ENCODE measurements around the gene WHAMM.
A peak's percentile ranks its signal among the peaks of the same experiment; 100 is the strongest.
"Not testable (repeated sequence)": the region's sequence is repeated elsewhere in the genome, so short reads cannot be mapped to it uniquely, and the experiment has no call there.

WHAMM gene

GRCh38 chr15:82802497-82802896 lies 6.9 kb upstream of the WHAMM start:
- DNase-seq (ENCODE audit: low read depth, low spot score) = no peak

GRCh38 chr15:82803793-82804574 lies 5.4 kb upstream of the WHAMM start:
- no peak for DNase-seq (ENCODE audit: low read depth, low spot score)

- no peak for DNase-seq (ENCODE audit: low read depth, low spot score)
Observed at GRCh38 chr15:82804575-82804949, 4.9 kb upstream of the WHAMM start.

GRCh38 chr15:82805994-82806406 lies 3.4 kb upstream of the WHAMM start, which contains the start of gene FSD2:
Gene FSD2 (minus strand): TSS chr15:82806069. CDS start chr15:82787390, 18,679 bp downstream.
- DNase-seq (ENCODE audit: low read depth, low spot score) = no peak

- DNase-seq (ENCODE audit: low read depth, low spot score) = no peak
Observed at GRCh38 chr15:82807920-82808633, 1.4 kb upstream of the WHAMM start.

- DNase-seq (ENCODE audit: low read depth, low spot score) = no peak
Observed at GRCh38 chr15:82808634-82809041, 790 bp upstream of the WHAMM start.

- no peak for DNase-seq (ENCODE audit: low read depth, low spot score)
Observed at GRCh38 chr15:82810061-82810889, 847 bp downstream of the WHAMM start.

GRCh38 chr15:82810890-82811426 lies 1.5 kb downstream of the WHAMM start:
- peak; percentile 24 for DNase-seq (ENCODE audit: low read depth, low spot score)

- no peak for DNase-seq (ENCODE audit: low read depth, low spot score)
Observed at GRCh38 chr15:82812994-82813393, 3.6 kb downstream of the WHAMM start.

- no peak for DNase-seq (ENCODE audit: low read depth, low spot score)
Observed at GRCh38 chr15:82820128-82820527, 10.7 kb downstream of the WHAMM start.

- DNase-seq (ENCODE audit: low read depth, low spot score) = not testable (repeated sequence)
Observed at GRCh38 chr15:82821396-82821795, 12.0 kb downstream of the WHAMM start.

- DNase-seq (ENCODE audit: low read depth, low spot score) = not testable (repeated sequence)
Observed at GRCh38 chr15:82821851-82822250, 12.4 kb downstream of the WHAMM start.

- no peak for DNase-seq (ENCODE audit: low read depth, low spot score)
Observed at GRCh38 chr15:82823049-82823448, 13.6 kb downstream of the WHAMM start.

GRCh38 chr15:82828075-82828474 lies 18.6 kb downstream of the WHAMM start:
- no peak for DNase-seq (ENCODE audit: low read depth, low spot score)

GRCh38 chr15:82829234-82829633 lies 19.8 kb downstream of the WHAMM start:
- no peak for DNase-seq (ENCODE audit: low read depth, low spot score)

- no peak for DNase-seq (ENCODE audit: low read depth, low spot score)
Observed at GRCh38 chr15:82830427-82831173, 21.2 kb downstream of the WHAMM start.

GRCh38 chr15:82831894-82832600 lies 22.6 kb downstream of the WHAMM start:
- no peak for DNase-seq (ENCODE audit: low read depth, low spot score)

GRCh38 chr15:82832601-82833361 lies 23.4 kb downstream of the WHAMM start:
- DNase-seq (ENCODE audit: low read depth, low spot score) = no peak

GRCh38 chr15:82833362-82833682 lies 23.9 kb downstream of the WHAMM start:
- no peak for DNase-seq (ENCODE audit: low read depth, low spot score)

- no peak for DNase-seq (ENCODE audit: low read depth, low spot score)
Observed at GRCh38 chr15:82835391-82835917, 26.0 kb downstream of the WHAMM start.

Measured in activated CD4-positive, CD25-positive, alpha-beta regulatory T cell treated with anti-CD3 and anti-CD28 coated beads, Interleukin-2, amount 50 U/mL, for 16 hours (primary cell).